Mesenchymal stem cell (in vitro differentiated cells and primary cell): Measurements from ENCODE around the gene ZC3HAV1.

Source experiments
- DNase-seq: peaks from one replicate; pipeline ENCODE4 v3.0.0-alpha.2; 2013
- H2AFZ ChIP-seq: one replicate; pipeline ENCODE4 v1.6.1; 2013; ENCODE audit warnings: low read depth, mild to moderate bottlenecking, control low read depth, inconsistent platforms, low read length, moderate library complexity
- H2AK5ac ChIP-seq: 2 replicates; pipeline ENCODE4 v1.6.1; 2013; ENCODE audit warnings: low read length, moderate library complexity, mild to moderate bottlenecking, inconsistent platforms; ENCODE audit not compliant: severe bottlenecking
- H2BK120ac ChIP-seq: one replicate; pipeline ENCODE4 v1.6.1; 2013; ENCODE audit warnings: low read depth, mild to moderate bottlenecking, inconsistent platforms, low read length, moderate library complexity
- H2BK12ac ChIP-seq, 2 experiments: one replicate each; pipeline ENCODE4 v1.6.1; 2013; ENCODE audit warnings: inconsistent platforms in 2 of 2, low read length in 2 of 2, mild to moderate bottlenecking in 2 of 2, moderate library complexity in 2 of 2, control low read depth in 1 of 2
- H2BK15ac ChIP-seq: one replicate; pipeline ENCODE4 v1.6.1; 2013; ENCODE audit warnings: mild to moderate bottlenecking, low read depth, inconsistent platforms; ENCODE audit not compliant: poor library complexity, severe bottlenecking
- H2BK5ac ChIP-seq: 2 replicates; pipeline ENCODE4 v1.6.1; 2013; ENCODE audit warnings: low read depth, mild to moderate bottlenecking, low read length, control low read depth, inconsistent platforms; ENCODE audit not compliant: poor library complexity, severe bottlenecking
- H3K14ac ChIP-seq, 2 experiments: one replicate each; pipeline ENCODE4 v1.6.1; 2013; ENCODE audit warnings: inconsistent platforms in 2 of 2, low read length in 2 of 2, control low read depth in 1 of 2, mild to moderate bottlenecking in 1 of 2, moderate library complexity in 1 of 2
- H3K18ac ChIP-seq, 2 experiments: one replicate each; pipeline ENCODE4 v1.6.1; 2013; ENCODE audit warnings: inconsistent platforms in 2 of 2, low read length in 2 of 2, control low read depth in 1 of 2, low read depth in 1 of 2, mild to moderate bottlenecking in 1 of 2
- H3K23ac ChIP-seq, 2 experiments: one replicate each; pipeline ENCODE4 v1.6.1; 2013; ENCODE audit warnings: inconsistent platforms in 2 of 2, low read length in 2 of 2, mild to moderate bottlenecking in 2 of 2, moderate library complexity in 2 of 2, control low read depth in 1 of 2
- H3K27ac ChIP-seq: 2 replicates; pipeline ENCODE4 v1.5.1; 2013; ENCODE audit warnings: mild to moderate bottlenecking, moderate library complexity, low read length, control low read depth, inconsistent platforms; ENCODE audit not compliant: poor library complexity, severe bottlenecking
- H3K27me3 ChIP-seq, 2 experiments: 2 replicates each; pipeline versions ENCODE4 v1.6.1 to v1.7.0; 2013; ENCODE audit warnings: low read length in 2 of 2, mild to moderate bottlenecking in 2 of 2, moderate library complexity in 2 of 2, control low read depth in 1 of 2, inconsistent platforms in 1 of 2; ENCODE audit not compliant: control insufficient read depth in 1 of 2, insufficient read depth in 1 of 2
- H3K36me3 ChIP-seq, 2 experiments: 2 replicates each; pipeline versions ENCODE4 v1.6.1 to v1.7.0; 2013; ENCODE audit warnings: low read length in 2 of 2, control low read depth in 1 of 2, inconsistent platforms in 1 of 2, low read depth in 1 of 2, mild to moderate bottlenecking in 1 of 2; ENCODE audit not compliant: insufficient read depth in 2 of 2, control insufficient read depth in 1 of 2
- H3K4ac ChIP-seq, 2 experiments: one replicate each; pipeline ENCODE4 v1.6.1; 2013; ENCODE audit warnings: inconsistent platforms in 2 of 2, low read length in 2 of 2, mild to moderate bottlenecking in 2 of 2, moderate library complexity in 2 of 2, control low read depth in 1 of 2, low read depth in 1 of 2
- H3K4me1 ChIP-seq: 2 replicates; pipeline ENCODE4 v1.6.1; 2013; ENCODE audit warnings: low read depth, low read length, control low read depth; ENCODE audit not compliant: control insufficient read depth, insufficient read depth
- H3K4me2 ChIP-seq: 2 replicates; pipeline ENCODE4 v1.6.1; 2013; ENCODE audit warnings: low read length, mild to moderate bottlenecking, inconsistent platforms; ENCODE audit not compliant: poor library complexity, severe bottlenecking
- H3K4me3 ChIP-seq, 2 experiments: 2 replicates each; pipeline versions ENCODE4 v1.5.1 to v1.7.0; 2013; ENCODE audit warnings: low read length in 2 of 2, mild to moderate bottlenecking in 2 of 2, control low read depth in 1 of 2, low read depth in 1 of 2; ENCODE audit not compliant: insufficient read depth in 1 of 2
- H3K79me1 ChIP-seq: replicated peaks from 2 replicates; pipeline ENCODE4 v1.6.1; 2013; ENCODE audit warnings: mild to moderate bottlenecking, control low read depth, low read length, inconsistent platforms; ENCODE audit not compliant: poor library complexity, severe bottlenecking
- H3K9ac ChIP-seq: 2 replicates; pipeline ENCODE4 v1.7.0; 2013; ENCODE audit warnings: mild to moderate bottlenecking, low read length, moderate library complexity
- H3K9me3 ChIP-seq: 2 replicates; pipeline ENCODE4 v1.7.0; 2013; ENCODE audit warnings: mild to moderate bottlenecking, low read length; ENCODE audit not compliant: control insufficient read depth
- H4K8ac ChIP-seq: one replicate; pipeline ENCODE4 v1.6.1; 2013; ENCODE audit warnings: inconsistent platforms, mild to moderate bottlenecking, low read length, moderate library complexity
- H4K91ac ChIP-seq: one replicate; pipeline ENCODE4 v1.6.1; 2013; ENCODE audit warnings: mild to moderate bottlenecking, low read length, inconsistent platforms
- WGBS: methylation state at CpG from one replicate; pipeline ENCODE4 v1.1.7; 2013; ENCODE audit warnings: mixed read lengths; 5-methylcytosine and 5-hydroxymethylcytosine counted together

Gene ZC3HAV1

GRCh38 chr7:139022286-139022685 lies 87.2 kb downstream of the ZC3HAV1 start:
- Histone ChIP-seq H3K79me1 (peaks cover 2% of the 10 kb centered on the region), H2BK120ac (no peak overlapping the region), H3K18ac (no peak overlapping the region), H3K4me3 (no peak overlapping the region), H2AK5ac (no peak overlapping the region), H3K14ac (no peak overlapping the region), H3K36me3 (peaks cover 2 to 55% of the 10 kb centered on the region in 2 experiments), H3K23ac (no peak overlapping the region), H3K27me3 (no peaks in the 10 kb centered on the region), H2AFZ (no peak overlapping the region), H4K8ac (no peak overlapping the region), H3K9me3 (no peaks in the 10 kb centered on the region), H3K4me1 (peaks cover 3% of the 10 kb centered on the region), H3K27ac (no peak overlapping the region), H3K4me2 (no peak overlapping the region), H3K4ac (no peak overlapping the region), H4K91ac (no peak overlapping the region), H3K9ac (no peak overlapping the region), H2BK15ac (no peak overlapping the region), H2BK12ac (no peak overlapping the region), H2BK5ac (no peak overlapping the region)
- no peak for DNase-seq
- 74% methylated on average over 4 of the region's 4 CpGs for WGBS

- Histone ChIP-seq H3K79me1 (no peaks in the 10 kb centered on the region), H3K27me3 (no peaks in the 10 kb centered on the region), H3K9ac (no peak overlapping the region), H3K18ac (no peak overlapping the region), H3K27ac (no peak overlapping the region), H2BK12ac (no peak overlapping the region), H3K4me3 (no peak overlapping the region), H2AFZ (no peak overlapping the region), H3K14ac (no peak overlapping the region), H4K91ac (no peak overlapping the region), H2AK5ac (no peak overlapping the region), H4K8ac (no peak overlapping the region), H2BK15ac (no peak overlapping the region), H3K36me3 (peaks cover 0 to 24% of the 10 kb centered on the region in 2 experiments), H3K4ac (no peak overlapping the region), H2BK120ac (no peak overlapping the region), H3K4me2 (no peak overlapping the region), H3K9me3 (no peaks in the 10 kb centered on the region), H3K4me1 (peaks cover 3% of the 10 kb centered on the region), H3K23ac (no peak overlapping the region), H2BK5ac (no peak overlapping the region)
- DNase-seq: no peak
- 100% methylated on average over 1 of the region's 3 CpGs for WGBS
Observed at GRCh38 chr7:139018910-139019309, 90.6 kb downstream of the ZC3HAV1 start.

GRCh38 chr7:139016931-139017511 lies 92.5 kb downstream of the ZC3HAV1 start:
- H3K36me3 ChIP-seq: peaks cover 0 to 7% of the 10 kb centered on the region in 2 experiments
- no peak overlapping the region for H4K91ac ChIP-seq
- H3K14ac ChIP-seq: no peak overlapping the region
- H2BK12ac ChIP-seq: no peak overlapping the region
- no peak overlapping the region for H2AK5ac ChIP-seq
- peak overlapping the region; percentile 44 for H3K9ac ChIP-seq
- H2BK15ac ChIP-seq: no peak overlapping the region
- H3K23ac ChIP-seq: no peak overlapping the region
- no peaks in the 10 kb centered on the region for H3K79me1 ChIP-seq
- no peaks in the 10 kb centered on the region for H3K27me3 ChIP-seq
- H3K18ac ChIP-seq: no peak overlapping the region
- WGBS: 29% methylated on average over 6 of the region's 7 CpGs
- H2BK5ac ChIP-seq: no peak overlapping the region
- no peak overlapping the region for H3K27ac ChIP-seq
- no peak overlapping the region for H4K8ac ChIP-seq
- H2BK120ac ChIP-seq: no peak overlapping the region
- H3K4ac ChIP-seq: no peak overlapping the region
- H2AFZ ChIP-seq: no peak overlapping the region
- H3K4me2 ChIP-seq: no peak overlapping the region
- peak; percentile 74 for DNase-seq
- peak overlapping the region in 1 of 2 experiments; percentile 14 for H3K4me3 ChIP-seq
- no peaks in the 10 kb centered on the region for H3K4me1 ChIP-seq
- H3K9me3 ChIP-seq: no peaks in the 10 kb centered on the region

GRCh38 chr7:139011373-139011772 lies 98.1 kb downstream of the ZC3HAV1 start:
- Histone ChIP-seq H3K79me1 (no peaks in the 10 kb centered on the region), H2AK5ac (no peak overlapping the region), H3K36me3 (no peaks in the 10 kb centered on the region), H2BK5ac (no peak overlapping the region), H4K91ac (no peak overlapping the region), H3K4me3 (no peak overlapping the region), H2BK12ac (no peak overlapping the region), H3K27ac (no peak overlapping the region), H2AFZ (no peak overlapping the region), H2BK15ac (no peak overlapping the region), H3K23ac (no peak overlapping the region), H4K8ac (no peak overlapping the region), H2BK120ac (no peak overlapping the region), H3K9ac (no peak overlapping the region), H3K4me1 (no peaks in the 10 kb centered on the region), H3K9me3 (no peaks in the 10 kb centered on the region), H3K4ac (no peak overlapping the region), H3K14ac (no peak overlapping the region), H3K27me3 (no peaks in the 10 kb centered on the region), H3K18ac (no peak overlapping the region), H3K4me2 (no peak overlapping the region)
- no peak for DNase-seq
- WGBS: 97% methylated on average over 3 of the region's 3 CpGs
